CD4-positive, alpha-beta T cell (primary cell): ENCODE data around the gene PYM1. TPM values are rescaled to one million over a fixed set of nuclear protein-coding genes. Genes with fewer than 3 reads are reported as not detected.

Experiments used
- ATAC-seq: fragments of 200-7000 bp; cut with Tn5 transposase; one replicate; pipeline ENCODE4 v1.10.0; 2022; ENCODE audit warnings: mild to moderate bottlenecking; ENCODE audit not compliant: poor library complexity
- CTCF ChIA-PET: fragments of 350-600 bp; sonication (Branson Sonifier 250); formaldehyde crosslinking; loops from one replicate; lab custom pipeline; 2021; ENCODE audit warnings: antibody characterized with exemption, inconsistent platforms; lab: Charles Lee
- POLR2A ChIA-PET: fragments of 350-600 bp; sonication (Branson Sonifier 250); formaldehyde crosslinking; loops from one replicate; lab custom pipeline; 2021; ENCODE audit warnings: antibody characterized with exemption, inconsistent platforms; lab: Charles Lee
- DNase-seq, 14 experiments: peaks; one replicate each; pipeline ENCODE4 v3.0.0-alpha.2; 2013 to 2020; ENCODE audit warnings: mixed read lengths in 2 of 14
- H3K27ac ChIP-seq, 2 donors: one replicate each; pipeline versions ENCODE4 v1.5.1 to v1.7.0; 2013; ENCODE audit warnings: low read length in 2 of 2, low read depth in 1 of 2, mild to moderate bottlenecking in 1 of 2
- H3K27me3 ChIP-seq, 2 experiments: 1 replicate in 1 of 2; 2 replicates in 1 of 2; pipeline versions ENCODE4 v1.6.1 to v1.7.0; 2013; ENCODE audit warnings: low read length in 2 of 2, control low read depth in 1 of 2, mild to moderate bottlenecking in 1 of 2, moderate library complexity in 1 of 2; ENCODE audit not compliant: insufficient read depth in 2 of 2, control insufficient read depth in 1 of 2
- H3K36me3 ChIP-seq: one replicate; pipeline ENCODE4 v1.6.1; 2013; ENCODE audit warnings: low read length, control low read depth; ENCODE audit not compliant: insufficient read depth
- H3K4me1 ChIP-seq: one replicate; pipeline ENCODE4 v1.6.1; 2013; ENCODE audit warnings: low read length, control low read depth; ENCODE audit not compliant: insufficient read depth
- H3K4me3 ChIP-seq: one replicate; pipeline ENCODE4 v1.5.1; 2013; ENCODE audit warnings: mild to moderate bottlenecking, low read length, moderate library complexity
- H3K9me3 ChIP-seq, 2 experiments: 1 replicate in 1 of 2; 2 replicates in 1 of 2; pipeline versions ENCODE4 v1.6.1 to v1.7.0; 2013; ENCODE audit warnings: low read length in 2 of 2, mild to moderate bottlenecking in 2 of 2, control low read depth in 1 of 2, moderate library complexity in 1 of 2; ENCODE audit not compliant: control insufficient read depth in 1 of 2, insufficient read depth in 1 of 2
- H3K27ac Mint-ChIP-seq: one replicate; pipeline ENCODE4 v1.8.0; 2020; ENCODE audit warnings: mixed read lengths
- H3K27me3 Mint-ChIP-seq: one replicate; pipeline ENCODE4 v1.8.0; 2021; ENCODE audit warnings: mixed read lengths
- H3K36me3 Mint-ChIP-seq: one replicate; pipeline ENCODE4 v1.8.0; 2021; ENCODE audit warnings: low read depth, mixed read lengths
- H3K4me1 Mint-ChIP-seq: one replicate; pipeline ENCODE4 v1.8.0; 2021; ENCODE audit warnings: low read depth, mixed read lengths
- H3K4me3 Mint-ChIP-seq: one replicate; pipeline ENCODE4 v1.8.0; 2020; ENCODE audit warnings: mild to moderate bottlenecking, mixed read lengths
- H3K9me3 Mint-ChIP-seq: one replicate; pipeline ENCODE4 v1.8.0; 2020; ENCODE audit warnings: mixed read lengths
- intact Hi-C, 2 experiments: fragments of 100-400 bp; cut with DNase I in 1 of 2; cut with micrococcal nuclease in 1 of 2; formaldehyde crosslinking; loops; one replicate each; pipeline versions ENCODE4 v1.15.1 to v1.9.0; 2023 to 2025; cut with DNase I, micrococcal nuclease
- total RNA-seq, 174 experiments: library from RNA in 2 of 174; stranded (reverse) in 2 of 174; gene quantifications; one replicate each; pipeline ENCODE4 v1.2.3 and lab custom pipeline; 2021 to 2026
- TF ChIP-seq, protein P1 (sequence below): fragments of 200-600 bp; IDR thresholded peaks from one replicate; pipeline ENCODE4 v1.8.0; 2022; ENCODE audit warnings: antibody characterized with exemption, mild to moderate bottlenecking

Gene PYM1
- total RNA-seq, 2 experiments from 2014 or later, result 13.7 to 16.7 TPM

DNA sequence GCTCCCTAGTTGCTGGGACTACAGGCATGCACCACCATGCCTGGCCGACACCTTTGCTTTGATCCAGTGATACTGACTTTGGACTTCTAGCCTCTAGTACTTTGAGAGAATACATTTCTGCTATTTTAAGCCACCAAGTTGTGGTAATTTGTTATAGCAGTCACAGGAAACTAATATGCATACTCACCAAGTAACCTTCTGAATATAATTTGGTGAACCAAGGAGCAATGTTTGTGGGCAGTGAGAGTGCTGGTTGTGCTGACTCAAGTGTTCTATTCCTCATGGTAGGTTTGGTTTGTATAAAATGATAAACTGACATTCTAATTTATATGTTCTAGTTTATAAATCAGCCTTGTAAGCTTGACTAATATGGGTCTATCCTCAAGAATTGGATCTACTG, 42.6 kb downstream of the PYM1 start:
- Histone ChIP-seq H3K27me3 (no peaks in the 10 kb centered on the region), H3K9me3 (no peaks in the 10 kb centered on the region), H3K4me1 (peaks cover 2% of the 10 kb centered on the region), H3K4me3 (no peak overlapping the region), H3K27ac (no peak overlapping the region), H3K36me3 (no peaks in the 10 kb centered on the region)
- H3K4me3 Mint-ChIP-seq, result no peak overlapping the region
- H3K4me1 Mint-ChIP-seq, result peaks cover 6% of the 10 kb centered on the region
- intact Hi-C loops, result no loop called here
- H3K9me3 Mint-ChIP-seq, result no peaks in the 10 kb centered on the region
- POLR2A ChIA-PET, result no interaction called here
- ATAC-seq, result no peak
- no peak for DNase-seq
- H3K27me3 Mint-ChIP-seq, result no peaks in the 10 kb centered on the region
- CTCF ChIA-PET, result no interaction called here
- TF ChIP-seq, protein P1, sequence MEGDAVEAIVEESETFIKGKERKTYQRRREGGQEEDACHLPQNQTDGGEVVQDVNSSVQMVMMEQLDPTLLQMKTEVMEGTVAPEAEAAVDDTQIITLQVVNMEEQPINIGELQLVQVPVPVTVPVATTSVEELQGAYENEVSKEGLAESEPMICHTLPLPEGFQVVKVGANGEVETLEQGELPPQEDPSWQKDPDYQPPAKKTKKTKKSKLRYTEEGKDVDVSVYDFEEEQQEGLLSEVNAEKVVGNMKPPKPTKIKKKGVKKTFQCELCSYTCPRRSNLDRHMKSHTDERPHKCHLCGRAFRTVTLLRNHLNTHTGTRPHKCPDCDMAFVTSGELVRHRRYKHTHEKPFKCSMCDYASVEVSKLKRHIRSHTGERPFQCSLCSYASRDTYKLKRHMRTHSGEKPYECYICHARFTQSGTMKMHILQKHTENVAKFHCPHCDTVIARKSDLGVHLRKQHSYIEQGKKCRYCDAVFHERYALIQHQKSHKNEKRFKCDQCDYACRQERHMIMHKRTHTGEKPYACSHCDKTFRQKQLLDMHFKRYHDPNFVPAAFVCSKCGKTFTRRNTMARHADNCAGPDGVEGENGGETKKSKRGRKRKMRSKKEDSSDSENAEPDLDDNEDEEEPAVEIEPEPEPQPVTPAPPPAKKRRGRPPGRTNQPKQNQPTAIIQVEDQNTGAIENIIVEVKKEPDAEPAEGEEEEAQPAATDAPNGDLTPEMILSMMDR, result no peak
- no peaks in the 10 kb centered on the region for H3K36me3 Mint-ChIP-seq
- no peak overlapping the region for H3K27ac Mint-ChIP-seq

DNA sequence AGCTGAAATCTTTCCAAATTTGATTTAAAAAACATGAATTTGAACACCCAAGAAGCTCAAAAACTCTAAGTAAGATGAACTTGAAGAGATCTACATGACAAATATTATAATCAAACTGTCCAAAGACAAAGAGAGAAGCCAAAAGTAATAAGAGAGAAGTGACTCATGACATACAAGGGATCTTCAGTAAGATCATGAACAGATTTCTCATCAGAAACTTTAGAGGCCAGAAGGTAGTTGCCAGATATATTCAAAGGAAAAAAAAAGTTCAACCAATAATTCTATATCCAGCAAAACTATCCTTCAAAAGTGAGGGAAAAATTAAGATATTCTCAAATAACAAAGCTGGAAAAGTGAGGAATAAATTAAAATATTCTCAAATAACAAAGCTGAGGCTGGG, 49.9 kb downstream of the PYM1 start:
- Mint-ChIP-seq H3K9me3 (peaks cover 8% of the 10 kb centered on the region), H3K27me3 (no peaks in the 10 kb centered on the region), H3K27ac (no peak overlapping the region), H3K36me3 (peaks cover 8% of the 10 kb centered on the region), H3K4me1 (peaks cover 6% of the 10 kb centered on the region), H3K4me3 (no peak overlapping the region)
- Histone ChIP-seq H3K4me3 (no peak overlapping the region), H3K9me3 (peaks cover 9 to 15% of the 10 kb centered on the region in 2 experiments), H3K27me3 (no peaks in the 10 kb centered on the region), H3K27ac (no peak overlapping the region), H3K36me3 (no peaks in the 10 kb centered on the region), H3K4me1 (peaks cover 2% of the 10 kb centered on the region)
- intact Hi-C loops, result no loop called here
- ATAC-seq (no peak), DNase-seq (no peak)
- TF ChIP-seq, protein P1, result no peak
- ChIA-PET CTCF (no interaction called here), POLR2A (interaction anchor here (0.8 kb wide), 1 partner anchor 48 kb away, joined by 3 read pairs; no protein-coding TSS in a partner anchor)

DNA sequence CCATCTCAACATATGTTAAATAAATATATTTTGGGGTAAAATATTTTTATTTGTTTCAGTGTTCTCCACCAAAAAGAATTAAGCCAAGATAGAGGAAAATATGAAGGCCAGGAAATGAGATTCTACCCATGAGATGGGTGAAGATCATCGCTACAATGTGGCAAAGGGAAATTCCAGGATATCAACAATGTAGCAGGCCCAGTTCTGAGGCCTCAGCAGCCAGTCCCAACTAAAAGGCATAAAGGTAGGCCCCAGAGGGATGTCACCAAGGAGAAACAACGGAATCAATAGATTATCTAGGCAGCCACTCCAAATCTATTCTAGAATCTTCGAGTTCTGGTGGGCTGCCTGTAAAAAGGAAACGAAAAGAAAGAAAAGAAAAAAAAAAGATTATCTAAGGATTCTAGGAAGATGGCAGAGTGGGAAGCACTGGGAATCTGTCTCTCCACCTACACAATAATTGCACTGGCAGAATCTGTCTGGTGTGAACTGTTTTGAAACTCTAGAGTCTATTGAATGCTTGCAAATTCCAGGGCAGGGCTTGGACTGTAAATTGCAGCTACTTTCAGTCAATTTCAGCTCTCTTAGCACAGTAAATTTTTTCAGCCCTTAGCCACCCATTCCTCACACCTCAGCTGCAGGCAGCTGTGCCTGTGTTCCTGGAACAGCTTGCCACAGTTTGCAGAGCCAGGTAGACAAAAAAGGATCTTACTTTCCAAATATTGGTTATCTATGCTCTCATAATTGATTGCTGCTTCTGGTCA, 51.8 kb downstream of the PYM1 start:
- Histone ChIP-seq H3K4me3 (no peak overlapping the region), H3K36me3 (no peaks in the 10 kb centered on the region), H3K27ac (no peak overlapping the region), H3K27me3 (no peaks in the 10 kb centered on the region), H3K4me1 (no peaks in the 10 kb centered on the region), H3K9me3 (peaks cover 9 to 15% of the 10 kb centered on the region in 2 experiments)
- H3K4me3 Mint-ChIP-seq, result no peak overlapping the region
- H3K27ac Mint-ChIP-seq, result no peak overlapping the region
- POLR2A ChIA-PET, result no interaction called here
- no peaks in the 10 kb centered on the region for H3K27me3 Mint-ChIP-seq
- TF ChIP-seq, protein P1, result no peak
- intact Hi-C loops, result no loop called here
- CTCF ChIA-PET, result interaction anchor here (1.0 kb wide), 1 partner anchor 12 kb away, joined by 4 read pairs; no protein-coding TSS in a partner anchor
- DNase-seq (no peak), ATAC-seq (no peak)
- peaks cover 8% of the 10 kb centered on the region for H3K9me3 Mint-ChIP-seq
- peaks cover 8% of the 10 kb centered on the region for H3K36me3 Mint-ChIP-seq
- H3K4me1 Mint-ChIP-seq, result peaks cover 4% of the 10 kb centered on the region
